Ishikawa (cell line): ENCODE data around the gene MSH6.

Experiments used
- CEBPB ChIP-seq: IDR thresholded peaks from 2 replicates; pipeline ENCODE4 v1.6.1; 2012
- CREB1 ChIP-seq: IDR thresholded peaks from 2 replicates; pipeline ENCODE4 v1.6.1; 2012; ENCODE audit warnings: low read depth
- EGR1 ChIP-seq: IDR thresholded peaks from 2 replicates; pipeline ENCODE4 v1.6.1; 2012
- EP300 ChIP-seq: IDR thresholded peaks from 2 replicates; pipeline ENCODE4 v1.6.1; 2012; ENCODE audit warnings: borderline replicate concordance
- FOXM1 ChIP-seq: IDR thresholded peaks from 2 replicates; pipeline ENCODE4 v1.6.1; 2012; ENCODE audit warnings: low read depth, borderline replicate concordance
- MAX ChIP-seq: IDR thresholded peaks from 2 replicates; pipeline ENCODE4 v1.6.1; 2012
- NFIC ChIP-seq: IDR thresholded peaks from 2 replicates; pipeline ENCODE4 v1.6.1; 2012
- RAD21 ChIP-seq: IDR thresholded peaks from 2 replicates; pipeline ENCODE4 v1.6.1; 2012; ENCODE audit warnings: low read depth
- TAF1 ChIP-seq: IDR thresholded peaks from 2 replicates; pipeline ENCODE4 v1.6.1; 2012; ENCODE audit warnings: low read depth, mild to moderate bottlenecking
- TCF12 ChIP-seq: IDR thresholded peaks from 2 replicates; pipeline ENCODE4 v1.6.1; 2012; ENCODE audit warnings: low read depth
- TEAD4 ChIP-seq: IDR thresholded peaks from 2 replicates; pipeline ENCODE4 v1.6.1; 2012
- USF1 ChIP-seq: IDR thresholded peaks from 2 replicates; pipeline ENCODE4 v1.6.1; 2012
- YY1 ChIP-seq: IDR thresholded peaks from 2 replicates; pipeline ENCODE4 v1.6.1; 2012; ENCODE audit warnings: low read depth
- ZBTB7A ChIP-seq: IDR thresholded peaks from 2 replicates; pipeline ENCODE4 v1.6.1; 2012; ENCODE audit warnings: low read depth
- TF ChIP-seq, protein P1 (sequence below): IDR thresholded peaks from 2 replicates; pipeline ENCODE4 v1.6.1; 2012; ENCODE audit warnings: low read depth, mild to moderate bottlenecking

MSH6 gene

GRCh38 chr2:47777277-47777937 lies 5.5 kb upstream of the MSH6 start:
- TF ChIP-seq CREB1: no peak
- TF ChIP-seq ZBTB7A: no peak
- no peak for TF ChIP-seq USF1
- no peak for TF ChIP-seq EP300
- TF ChIP-seq RAD21: no peak
- TF ChIP-seq NFIC: no peak
- no peak for TF ChIP-seq TCF12
- no peak for TF ChIP-seq YY1
- no peak for TF ChIP-seq MAX
- no peak for TF ChIP-seq CEBPB
- TF ChIP-seq EGR1: no peak
- no peak for TF ChIP-seq FOXM1
- TF ChIP-seq, protein P1, sequence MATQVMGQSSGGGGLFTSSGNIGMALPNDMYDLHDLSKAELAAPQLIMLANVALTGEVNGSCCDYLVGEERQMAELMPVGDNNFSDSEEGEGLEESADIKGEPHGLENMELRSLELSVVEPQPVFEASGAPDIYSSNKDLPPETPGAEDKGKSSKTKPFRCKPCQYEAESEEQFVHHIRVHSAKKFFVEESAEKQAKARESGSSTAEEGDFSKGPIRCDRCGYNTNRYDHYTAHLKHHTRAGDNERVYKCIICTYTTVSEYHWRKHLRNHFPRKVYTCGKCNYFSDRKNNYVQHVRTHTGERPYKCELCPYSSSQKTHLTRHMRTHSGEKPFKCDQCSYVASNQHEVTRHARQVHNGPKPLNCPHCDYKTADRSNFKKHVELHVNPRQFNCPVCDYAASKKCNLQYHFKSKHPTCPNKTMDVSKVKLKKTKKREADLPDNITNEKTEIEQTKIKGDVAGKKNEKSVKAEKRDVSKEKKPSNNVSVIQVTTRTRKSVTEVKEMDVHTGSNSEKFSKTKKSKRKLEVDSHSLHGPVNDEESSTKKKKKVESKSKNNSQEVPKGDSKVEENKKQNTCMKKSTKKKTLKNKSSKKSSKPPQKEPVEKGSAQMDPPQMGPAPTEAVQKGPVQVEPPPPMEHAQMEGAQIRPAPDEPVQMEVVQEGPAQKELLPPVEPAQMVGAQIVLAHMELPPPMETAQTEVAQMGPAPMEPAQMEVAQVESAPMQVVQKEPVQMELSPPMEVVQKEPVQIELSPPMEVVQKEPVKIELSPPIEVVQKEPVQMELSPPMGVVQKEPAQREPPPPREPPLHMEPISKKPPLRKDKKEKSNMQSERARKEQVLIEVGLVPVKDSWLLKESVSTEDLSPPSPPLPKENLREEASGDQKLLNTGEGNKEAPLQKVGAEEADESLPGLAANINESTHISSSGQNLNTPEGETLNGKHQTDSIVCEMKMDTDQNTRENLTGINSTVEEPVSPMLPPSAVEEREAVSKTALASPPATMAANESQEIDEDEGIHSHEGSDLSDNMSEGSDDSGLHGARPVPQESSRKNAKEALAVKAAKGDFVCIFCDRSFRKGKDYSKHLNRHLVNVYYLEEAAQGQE: no peak
- no peak for TF ChIP-seq TAF1
- TF ChIP-seq TEAD4: no peak

- TF ChIP-seq, protein P1: no peak
- TF ChIP-seq RAD21 (no peak), ZBTB7A (no peak), TEAD4 (no peak), YY1 (no peak), EP300 (no peak), FOXM1 (no peak), TAF1 (no peak), CEBPB (no peak)
These were observed 4.1 kb upstream of the MSH6 start for GRCh38 chr2:47778698-47779425.

GRCh38 chr2:47779426-47779790 lies 3.5 kb upstream of the MSH6 start:
- no peak for TF ChIP-seq RAD21
- TF ChIP-seq EGR1: no peak
- TF ChIP-seq EP300: no peak
- no peak for TF ChIP-seq CREB1
- TF ChIP-seq ZBTB7A: no peak
- no peak for TF ChIP-seq MAX
- TF ChIP-seq CEBPB: no peak
- TF ChIP-seq USF1: no peak
- no peak for TF ChIP-seq TAF1
- TF ChIP-seq NFIC: no peak
- TF ChIP-seq TEAD4: no peak
- TF ChIP-seq, protein P1: no peak
- TF ChIP-seq YY1: no peak
- no peak for TF ChIP-seq TCF12

DNA sequence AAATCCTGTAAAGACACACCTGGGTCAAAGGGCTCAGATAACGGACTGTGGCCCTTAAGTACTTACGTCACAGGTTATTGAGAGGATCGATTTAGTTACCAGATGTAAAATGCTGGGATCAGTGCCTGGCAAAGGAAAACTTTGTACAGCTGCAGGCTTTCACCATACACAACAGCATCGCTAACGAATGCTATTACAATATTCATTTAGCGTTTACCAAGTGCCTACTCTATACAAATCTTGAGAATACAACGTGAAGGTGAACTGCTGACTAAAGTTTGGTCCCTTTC lies 619 bp upstream of the MSH6 start:
- no peak for TF ChIP-seq TAF1
- TF ChIP-seq FOXM1: no peak
- TF ChIP-seq USF1: no peak
- no peak for TF ChIP-seq CEBPB
